GM12801 (cell line): ENCODE results near the gene SERPINA5.

Experiments used
- TF ChIP-seq, protein P1 (sequence below): IDR thresholded peaks from one replicate; pipeline ENCODE4 v1.5.1; 2011; ENCODE audit warnings: control low read depth; ENCODE audit not compliant: insufficient read length; ENCODE audit errors: extremely low read depth

The SERPINA5 gene

DNA sequence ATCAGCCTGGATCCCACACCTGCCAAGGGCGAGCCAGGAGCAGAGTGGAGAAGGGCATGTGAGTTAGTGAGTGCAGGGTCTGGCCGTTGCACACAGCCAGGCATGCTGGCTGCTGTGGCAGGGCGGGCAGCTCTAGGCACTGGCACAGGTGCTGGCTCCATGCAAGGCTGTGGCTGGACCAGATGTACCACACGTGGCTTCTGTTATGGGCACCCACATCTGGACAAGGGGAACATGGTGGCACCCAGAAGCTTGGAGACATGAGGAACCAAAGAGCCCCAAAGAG lies 51.0 kb downstream of the SERPINA5 start:
- TF ChIP-seq, protein P1, sequence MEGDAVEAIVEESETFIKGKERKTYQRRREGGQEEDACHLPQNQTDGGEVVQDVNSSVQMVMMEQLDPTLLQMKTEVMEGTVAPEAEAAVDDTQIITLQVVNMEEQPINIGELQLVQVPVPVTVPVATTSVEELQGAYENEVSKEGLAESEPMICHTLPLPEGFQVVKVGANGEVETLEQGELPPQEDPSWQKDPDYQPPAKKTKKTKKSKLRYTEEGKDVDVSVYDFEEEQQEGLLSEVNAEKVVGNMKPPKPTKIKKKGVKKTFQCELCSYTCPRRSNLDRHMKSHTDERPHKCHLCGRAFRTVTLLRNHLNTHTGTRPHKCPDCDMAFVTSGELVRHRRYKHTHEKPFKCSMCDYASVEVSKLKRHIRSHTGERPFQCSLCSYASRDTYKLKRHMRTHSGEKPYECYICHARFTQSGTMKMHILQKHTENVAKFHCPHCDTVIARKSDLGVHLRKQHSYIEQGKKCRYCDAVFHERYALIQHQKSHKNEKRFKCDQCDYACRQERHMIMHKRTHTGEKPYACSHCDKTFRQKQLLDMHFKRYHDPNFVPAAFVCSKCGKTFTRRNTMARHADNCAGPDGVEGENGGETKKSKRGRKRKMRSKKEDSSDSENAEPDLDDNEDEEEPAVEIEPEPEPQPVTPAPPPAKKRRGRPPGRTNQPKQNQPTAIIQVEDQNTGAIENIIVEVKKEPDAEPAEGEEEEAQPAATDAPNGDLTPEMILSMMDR = no peak

DNA sequence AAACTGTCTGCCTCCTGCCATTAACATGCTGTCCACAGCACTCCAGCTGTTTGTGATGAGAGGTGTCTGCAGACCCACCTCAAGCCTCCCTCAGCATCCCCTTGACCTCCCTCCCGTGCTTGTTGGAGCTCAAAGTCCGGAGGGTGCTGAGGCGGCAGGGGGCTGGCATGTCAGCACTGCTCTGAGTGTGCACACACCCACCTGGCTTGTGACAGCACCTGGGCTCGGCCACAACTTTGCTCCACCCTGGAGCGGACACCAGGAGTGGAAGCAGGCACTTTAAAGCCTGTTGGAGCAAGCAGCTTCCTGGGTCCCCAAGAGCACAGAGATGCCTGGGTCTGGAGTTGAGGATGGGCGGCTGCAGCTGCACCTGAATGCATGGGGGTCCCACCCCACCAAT lies 51.9 kb downstream of the SERPINA5 start:
- TF ChIP-seq, protein P1 = no peak

DNA sequence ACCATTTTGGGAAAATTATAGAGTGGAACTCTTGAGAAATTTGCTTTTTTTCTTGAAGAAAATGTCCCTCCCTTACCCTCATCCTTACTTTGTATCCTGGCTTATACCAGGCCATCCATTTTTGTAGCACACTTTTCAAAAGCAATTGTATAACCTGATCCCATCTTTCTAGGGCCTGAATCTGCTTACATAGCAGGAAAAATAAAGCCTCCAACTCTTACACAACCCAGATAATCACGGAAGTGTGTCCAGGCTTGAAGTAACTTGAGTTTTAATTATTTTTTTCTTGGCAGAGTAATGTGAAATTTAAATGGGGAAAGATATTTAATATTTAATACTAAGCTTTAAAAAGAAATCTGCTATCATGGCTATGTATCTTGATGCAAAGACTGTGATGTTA lies 53.9 kb downstream of the SERPINA5 start:
- TF ChIP-seq, protein P1 = no peak

DNA sequence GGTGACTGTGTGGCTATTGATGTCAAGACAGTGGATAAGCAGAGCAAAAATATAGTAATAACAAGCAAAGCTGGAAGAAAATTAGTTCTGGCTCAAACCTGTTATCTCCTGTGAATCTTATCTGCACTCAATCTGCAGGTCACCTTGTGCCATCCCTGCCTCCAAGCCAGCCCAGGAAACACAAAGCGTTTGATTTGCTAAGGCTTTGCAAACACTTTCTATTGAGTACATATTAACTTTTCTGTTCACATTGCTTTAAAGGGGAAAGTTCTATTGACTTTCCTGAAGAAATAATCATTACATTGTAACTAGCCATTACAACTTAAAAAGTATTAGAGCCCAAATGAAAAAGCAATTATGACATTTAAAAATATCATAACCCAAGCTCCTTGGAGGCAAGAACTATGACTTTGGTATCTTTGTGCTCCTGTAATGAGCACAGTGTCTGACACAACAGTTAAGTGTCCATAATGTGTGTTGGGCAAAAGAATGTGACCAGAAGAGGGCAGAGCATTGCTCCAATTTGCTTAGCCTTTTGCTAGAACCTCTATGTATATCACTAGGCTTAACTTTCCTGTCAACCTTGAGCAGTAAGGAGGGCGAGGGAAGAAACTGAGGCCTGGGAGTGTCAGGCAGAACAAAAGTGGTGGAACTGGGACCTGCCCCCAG lies 55.7 kb downstream of the SERPINA5 start:
- TF ChIP-seq, protein P1 = no peak

DNA sequence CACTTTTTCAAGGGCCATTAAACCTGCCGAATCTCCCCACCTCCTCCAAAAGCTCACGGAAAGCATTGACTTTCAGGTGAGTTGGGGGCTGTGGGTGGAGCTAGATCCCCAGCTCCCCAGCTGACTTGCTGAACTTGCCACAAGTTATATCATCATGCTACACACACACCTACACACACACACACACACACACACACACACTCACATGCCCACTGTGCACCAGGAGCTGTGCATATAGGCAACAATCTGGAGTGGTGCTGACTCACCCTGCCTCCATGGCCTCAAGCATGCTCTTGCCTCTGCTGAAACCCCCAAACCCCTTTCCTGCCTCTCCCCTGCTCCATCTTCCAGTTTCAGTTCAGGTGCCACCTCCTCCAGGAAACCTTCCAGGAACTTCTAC lies 57.1 kb downstream of the SERPINA5 start:
- TF ChIP-seq, protein P1 = no peak

DNA sequence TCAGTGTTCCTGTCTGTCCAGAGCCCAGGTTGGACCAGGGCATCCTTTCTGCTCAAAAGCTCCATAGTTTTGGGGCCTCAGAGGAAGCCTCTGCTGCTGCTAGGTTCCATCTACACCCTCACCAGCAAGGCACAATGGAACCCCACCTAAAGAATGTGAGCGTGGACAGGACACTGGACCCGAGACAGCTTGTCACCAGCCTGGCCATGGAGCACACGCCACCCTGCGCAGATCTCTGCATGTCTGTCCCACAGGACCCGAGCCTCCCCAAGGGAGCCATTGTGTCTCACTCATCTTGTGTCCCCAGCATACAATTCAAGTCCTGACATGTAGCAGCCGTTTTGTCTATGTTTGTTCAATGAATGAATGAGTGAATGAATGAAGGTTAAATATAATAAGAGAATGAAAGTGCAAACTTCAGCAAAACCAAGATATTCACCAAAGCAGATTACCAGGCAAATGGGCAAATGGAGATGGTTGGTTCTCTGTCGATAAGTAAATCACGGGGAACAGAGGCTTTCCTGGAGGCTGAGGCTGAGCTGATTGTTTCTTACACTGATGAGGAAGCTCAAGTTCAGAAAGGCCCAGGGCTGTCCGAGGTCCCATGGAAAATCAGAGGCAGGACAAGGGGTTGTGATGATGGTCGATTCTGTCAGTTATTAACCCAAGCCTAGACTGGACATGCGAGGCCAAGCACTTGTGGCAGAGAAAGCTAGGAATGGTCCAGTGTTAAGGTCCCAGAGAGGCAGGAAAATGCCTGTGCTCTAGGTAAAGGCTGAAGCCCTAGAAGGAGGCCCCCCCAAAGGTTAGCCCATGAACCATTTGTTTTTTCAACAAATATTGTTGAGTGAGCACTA lies 58.0 kb downstream of the SERPINA5 start:
- TF ChIP-seq, protein P1 = no peak

DNA sequence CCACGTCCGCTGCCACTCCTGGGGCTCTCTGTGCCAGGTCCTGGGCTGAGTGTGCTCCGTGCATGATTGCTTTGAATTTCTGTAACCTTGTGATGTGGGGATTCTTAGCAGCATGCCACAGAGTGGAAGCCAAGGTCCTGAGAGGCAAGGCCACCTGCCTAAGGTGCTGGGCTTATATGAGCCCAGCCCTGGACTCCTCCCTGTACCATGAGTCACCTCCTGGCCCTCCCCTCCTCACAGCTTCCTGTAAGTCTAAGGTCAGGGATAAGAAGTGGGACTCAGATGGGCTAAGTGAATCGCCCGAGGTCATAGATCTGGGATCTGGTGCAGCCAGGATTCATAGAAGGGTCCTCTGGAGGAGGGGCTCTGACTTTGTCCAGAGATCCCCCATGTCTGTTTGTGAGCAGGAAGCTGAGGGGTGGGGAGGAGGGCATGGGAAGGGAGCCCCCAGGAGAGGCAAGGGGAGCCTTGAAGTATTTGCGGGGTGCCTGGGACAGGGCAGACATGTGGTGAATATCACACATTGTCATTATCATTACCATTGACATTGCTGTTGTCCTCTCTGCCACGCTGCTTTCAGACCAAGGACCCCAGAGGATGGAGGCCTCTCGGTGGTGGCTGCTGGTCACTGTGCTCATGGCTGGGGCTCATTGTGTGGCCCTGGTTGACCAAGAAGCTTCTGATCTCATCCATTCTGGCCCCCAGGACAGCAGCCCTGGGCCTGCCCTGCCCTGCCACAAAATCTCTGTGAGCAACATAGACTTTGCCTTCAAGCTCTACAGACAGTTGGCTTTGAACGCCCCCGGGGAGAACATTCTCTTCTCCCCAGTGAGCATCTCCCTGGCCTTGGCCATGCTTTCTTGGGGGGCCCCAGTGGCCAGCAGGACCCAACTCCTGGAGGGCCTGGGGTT lies 59.8 kb downstream of the SERPINA5 start:
- TF ChIP-seq, protein P1 = no peak
